ENCODE data around the gene DIAPH1. TPM values are rescaled to one million over a fixed set of nuclear protein-coding genes. Genes with fewer than 3 reads are reported as not detected.

Gene DIAPH1
- total RNA-seq, 1 donor from 2014 or later, result 118 TPM

DNA sequence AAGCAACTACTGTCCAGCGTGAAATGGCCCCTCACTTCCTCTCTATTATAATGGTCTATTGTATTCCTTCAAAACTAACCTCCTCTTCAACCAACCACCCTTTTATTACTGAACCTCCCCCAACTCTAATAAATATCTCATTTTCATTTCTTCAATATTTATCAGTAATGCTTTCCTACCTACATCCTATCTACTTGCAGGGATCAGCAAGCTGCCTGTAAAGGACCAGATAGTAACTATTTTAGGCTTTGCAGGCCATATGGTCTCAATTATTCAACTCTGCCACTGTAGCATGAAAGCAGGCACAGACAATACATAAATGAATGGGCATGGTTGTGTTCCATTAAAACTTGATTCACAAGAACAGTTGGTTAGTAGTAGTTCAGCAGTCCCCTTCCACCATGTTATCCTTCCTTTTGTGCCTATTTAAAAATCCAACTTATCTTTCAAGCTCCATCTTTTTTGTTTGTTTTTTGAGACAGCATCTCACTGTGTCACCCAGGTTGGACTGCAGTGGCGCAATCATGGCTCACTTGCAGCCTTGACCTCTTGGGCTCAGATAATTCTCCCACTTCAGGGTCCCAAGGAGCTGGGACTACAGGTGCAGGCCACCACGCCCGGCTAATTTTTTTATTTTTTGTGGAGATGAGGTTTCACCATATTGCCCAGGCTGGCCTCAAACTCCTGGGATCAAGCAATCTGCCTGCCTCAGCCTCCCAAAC is 84.1 kb downstream of the DIAPH1 start:
- DNase-seq (no peak), ATAC-seq (no peak)
- no peak for TF ChIP-seq CTCF (IDR thresholded peaks at IDR 0.05)
- intact Hi-C loops (cut with DNase I), result no loop called here
- no peaks in the 10 kb centered on the region for H3K27me3 ChIP-seq
- no peak overlapping the region for H3K27ac ChIP-seq
- H3K4me3 ChIP-seq, result no peak overlapping the region
- H3K9me3 ChIP-seq, result no peaks in the 10 kb centered on the region
- H3K4me1 ChIP-seq, result peaks cover 7% of the 10 kb centered on the region
- H3K36me3 ChIP-seq, result peaks cover 29% of the 10 kb centered on the region

- TF ChIP-seq CTCF (IDR thresholded peaks at IDR 0.05), result no peak
- intact Hi-C loops (cut with DNase I), result no loop called here
- H3K36me3 ChIP-seq, result peaks cover 37% of the 10 kb centered on the region
- H3K4me1 ChIP-seq, result peaks cover 14% of the 10 kb centered on the region
- no peak overlapping the region for H3K27ac ChIP-seq
- ATAC-seq (no peak), DNase-seq (no peak)
- H3K4me3 ChIP-seq, result no peak overlapping the region
- no peaks in the 10 kb centered on the region for H3K27me3 ChIP-seq
- no peaks in the 10 kb centered on the region for H3K9me3 ChIP-seq
Measured at GRCh38 chr5:141533897-141534296, 84.9 kb downstream of the DIAPH1 start.

GRCh38 chr5:141532726-141533125 is 86.1 kb downstream of the DIAPH1 start:
- no peak overlapping the region for H3K27ac ChIP-seq
- intact Hi-C loops (cut with DNase I), result no loop called here
- TF ChIP-seq CTCF (IDR thresholded peaks at IDR 0.05), result no peak
- H3K36me3 ChIP-seq, result peaks cover 48% of the 10 kb centered on the region
- H3K27me3 ChIP-seq, result no peaks in the 10 kb centered on the region
- DNase-seq, result no peak
- H3K4me3 ChIP-seq, result no peak overlapping the region
- no peaks in the 10 kb centered on the region for H3K9me3 ChIP-seq
- H3K4me1 ChIP-seq, result peaks cover 21% of the 10 kb centered on the region
- no peak for ATAC-seq

GRCh38 chr5:141529873-141530272 is 88.9 kb downstream of the DIAPH1 start:
- no peaks in the 10 kb centered on the region for H3K9me3 ChIP-seq
- no peak for TF ChIP-seq CTCF (IDR thresholded peaks at IDR 0.05)
- H3K4me1 ChIP-seq, result peaks cover 30% of the 10 kb centered on the region
- intact Hi-C loops (cut with DNase I), result no loop called here
- no peak overlapping the region for H3K4me3 ChIP-seq
- peak overlapping the region; percentile 77 for H3K27ac ChIP-seq
- DNase-seq (no peak), ATAC-seq (no peak)
- peaks cover 74% of the 10 kb centered on the region for H3K36me3 ChIP-seq
- H3K27me3 ChIP-seq, result no peaks in the 10 kb centered on the region

GRCh38 chr5:141529002-141529401 is 89.8 kb downstream of the DIAPH1 start:
- DNase-seq (no peak), ATAC-seq (no peak)
- Histone ChIP-seq H3K4me3 (no peak overlapping the region), H3K27ac (peak overlapping the region; percentile 77), H3K9me3 (no peaks in the 10 kb centered on the region), H3K4me1 (peaks cover 37% of the 10 kb centered on the region), H3K36me3 (peaks cover 75% of the 10 kb centered on the region), H3K27me3 (no peaks in the 10 kb centered on the region)
- intact Hi-C loops (cut with DNase I), result no loop called here
- no peak for TF ChIP-seq CTCF (IDR thresholded peaks at IDR 0.05)

Data from upper lobe of right lung (tissue), 1 donor.